WTC11 (cell line): ENCODE results near the gene TEX28. TPM values are rescaled to one million over a fixed set of nuclear protein-coding genes. Genes with fewer than 3 reads are reported as not detected.

Experiments used
- ATAC-seq: fragments of 200-7000 bp; cut with Tn5 transposase; 2 replicates; pipeline ENCODE4 v1.10.0; 2021; ENCODE audit warnings: mild to moderate bottlenecking, moderate library complexity
- CTCF ChIA-PET: fragments of 300-600 bp; sonication (Branson Sonifier 250); formaldehyde crosslinking; loops from one replicate; lab custom pipeline; 2021; ENCODE audit warnings: antibody characterized with exemption; lab: Charles Lee
- POLR2A ChIA-PET: fragments of 350-600 bp; sonication (Branson Sonifier 250); formaldehyde crosslinking; loops from one replicate; lab custom pipeline; 2021; ENCODE audit warnings: antibody characterized with exemption; lab: Charles Lee
- DNase-seq: peaks from one replicate; pipeline ENCODE4 v3.0.0; 2021; ENCODE audit warnings: low spot score
- H3K27ac Mint-ChIP-seq: 2 replicates; pipeline ENCODE4 v1.8.0; 2021; ENCODE audit warnings: mixed read lengths
- H3K27me3 Mint-ChIP-seq: 2 replicates; pipeline ENCODE4 v1.8.0; 2021; ENCODE audit warnings: low read depth, mild to moderate bottlenecking, moderate library complexity, mixed read lengths
- H3K36me3 Mint-ChIP-seq: 2 replicates; pipeline ENCODE4 v1.8.0; 2021; ENCODE audit warnings: mixed read lengths
- H3K4me1 Mint-ChIP-seq: 2 replicates; pipeline ENCODE4 v1.8.0; 2022; ENCODE audit warnings: mixed read lengths
- H3K4me3 Mint-ChIP-seq: 2 replicates; pipeline ENCODE4 v1.8.0; 2021; ENCODE audit warnings: mild to moderate bottlenecking, moderate library complexity, mixed read lengths
- H3K9me3 Mint-ChIP-seq: 2 replicates; pipeline ENCODE4 v1.8.0; 2021; ENCODE audit warnings: mixed read lengths
- ELF4 ChIP-seq: sonication (generic); formaldehyde crosslinking; IDR thresholded peaks from 2 replicates; pipeline ENCODE4 v1.8.1; 2022; ENCODE audit warnings: low read depth, mild to moderate bottlenecking, moderate library complexity, missing genetic modification reagents
- FOXK1 ChIP-seq: sonication (generic); formaldehyde crosslinking; IDR thresholded peaks from 2 replicates; pipeline ENCODE4 v1.8.0; 2022; ENCODE audit warnings: mild to moderate bottlenecking, moderate library complexity, missing genetic modification reagents
- JAZF1 ChIP-seq: fragments of 250-450 bp; sonication (Bioruptor Pico); IDR thresholded peaks from 2 replicates; pipeline ENCODE4 v1.9.0; 2021; ENCODE audit warnings: moderate library complexity, mild to moderate bottlenecking, inconsistent platforms
- MXD4 ChIP-seq: fragments of 250-450 bp; sonication (Bioruptor Pico); IDR thresholded peaks from 2 replicates; pipeline ENCODE4 v1.8.0; 2021; ENCODE audit warnings: mild to moderate bottlenecking, moderate library complexity, borderline replicate concordance
- NFE2L1 ChIP-seq: sonication (generic); formaldehyde crosslinking; IDR thresholded peaks from 2 replicates; pipeline ENCODE4 v1.8.1; 2023; ENCODE audit warnings: missing genetic modification reagents
- NR3C1 ChIP-seq: sonication (generic); formaldehyde crosslinking; conservative IDR thresholded peaks from 2 replicates; pipeline ENCODE4 v1.8.1; 2023; ENCODE audit warnings: low read depth, mild to moderate bottlenecking, missing genetic modification reagents
- PRRX2 ChIP-seq: fragments of 250-450 bp; sonication (Bioruptor Pico); IDR thresholded peaks from 2 replicates; pipeline ENCODE4 v1.8.0; 2021; ENCODE audit warnings: mild to moderate bottlenecking
- RORB ChIP-seq: fragments of 250-450 bp; sonication (Bioruptor Pico); IDR thresholded peaks from 2 replicates; pipeline ENCODE4 v1.9.0; 2021; ENCODE audit warnings: mild to moderate bottlenecking
- TEAD1 ChIP-seq: sonication (generic); formaldehyde crosslinking; IDR thresholded peaks from 2 replicates; pipeline ENCODE4 v1.8.0; 2022; ENCODE audit warnings: mild to moderate bottlenecking, missing genetic modification reagents
- ZNF232 ChIP-seq: sonication (generic); formaldehyde crosslinking; IDR thresholded peaks from 2 replicates; pipeline ENCODE4 v1.8.0; 2022; ENCODE audit warnings: mild to moderate bottlenecking, missing genetic modification reagents
- ZNF317 ChIP-seq: sonication (generic); formaldehyde crosslinking; IDR thresholded peaks from 2 replicates; pipeline ENCODE4 v1.8.1; 2023; ENCODE audit warnings: low read depth, mild to moderate bottlenecking, moderate library complexity, missing genetic modification reagents, borderline replicate concordance
- ZNF416 ChIP-seq: fragments of 250-450 bp; sonication (Bioruptor Pico); IDR thresholded peaks from 2 replicates; pipeline ENCODE4 v1.9.0; 2021; ENCODE audit warnings: mild to moderate bottlenecking, inconsistent platforms
- total RNA-seq: library from RNA; stranded (reverse); gene quantifications from 3 replicates; pipeline ENCODE4 v1.2.3, GENCODE V29; 2021
- TF ChIP-seq, protein P1 (sequence below): sonication (generic); formaldehyde crosslinking; IDR thresholded peaks from 2 replicates; pipeline ENCODE4 v1.8.0; 2022; ENCODE audit warnings: missing genetic modification reagents
- TF ChIP-seq, protein P2 (sequence below): sonication (generic); formaldehyde crosslinking; IDR thresholded peaks from 2 replicates; pipeline ENCODE4 v1.8.0; 2022; ENCODE audit warnings: mild to moderate bottlenecking, missing genetic modification reagents
- TF ChIP-seq, protein P3 (sequence below): fragments of 250-450 bp; sonication (Bioruptor Pico); IDR thresholded peaks from 2 replicates; pipeline ENCODE4 v2.1.2; 2022; ENCODE audit warnings: mild to moderate bottlenecking, moderate library complexity
- TF ChIP-seq, protein P4 (sequence below): sonication (generic); formaldehyde crosslinking; IDR thresholded peaks from 2 replicates; pipeline ENCODE4 v1.8.1; 2022; ENCODE audit warnings: mild to moderate bottlenecking, moderate library complexity, missing genetic modification reagents
- TF ChIP-seq, protein P5 (sequence below): fragments of 250-450 bp; sonication (Bioruptor Pico); IDR thresholded peaks from 2 replicates; pipeline ENCODE4 v1.8.0; 2021; ENCODE audit warnings: mild to moderate bottlenecking
- TF ChIP-seq, protein P6 (sequence below): sonication (generic); formaldehyde crosslinking; IDR thresholded peaks from 2 replicates; pipeline ENCODE4 v1.8.0; 2022; ENCODE audit warnings: mild to moderate bottlenecking, missing genetic modification reagents
- TF ChIP-seq, protein P7 (sequence below): fragments of 250-450 bp; sonication (Bioruptor Pico); conservative IDR thresholded peaks from 2 replicates; pipeline ENCODE4 v1.9.0; 2021; ENCODE audit warnings: mild to moderate bottlenecking

TEX28 gene
- total RNA-seq, 1 experiment from 2014 or later = not detected

DNA sequence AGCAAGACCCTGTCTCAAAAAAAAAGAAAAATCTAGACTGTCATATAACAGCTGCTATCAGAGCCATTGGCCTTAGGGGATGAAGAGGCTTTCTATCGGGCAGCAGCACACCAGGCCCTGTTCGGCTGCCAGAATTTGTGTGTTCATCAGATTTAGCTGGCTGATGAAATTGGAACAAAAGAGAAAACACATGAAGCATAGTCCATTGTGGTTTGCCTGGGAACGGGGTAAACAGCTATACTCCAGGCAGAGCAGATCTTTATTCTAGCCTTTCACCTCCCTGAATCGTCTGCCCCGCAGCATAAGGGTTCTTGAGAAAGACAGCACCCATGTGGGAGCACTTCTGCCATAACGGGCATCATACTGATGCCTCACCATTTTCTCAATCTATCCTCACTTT is 12.3 kb upstream of the TEX28 start (continued):
- TF ChIP-seq, protein P1, sequence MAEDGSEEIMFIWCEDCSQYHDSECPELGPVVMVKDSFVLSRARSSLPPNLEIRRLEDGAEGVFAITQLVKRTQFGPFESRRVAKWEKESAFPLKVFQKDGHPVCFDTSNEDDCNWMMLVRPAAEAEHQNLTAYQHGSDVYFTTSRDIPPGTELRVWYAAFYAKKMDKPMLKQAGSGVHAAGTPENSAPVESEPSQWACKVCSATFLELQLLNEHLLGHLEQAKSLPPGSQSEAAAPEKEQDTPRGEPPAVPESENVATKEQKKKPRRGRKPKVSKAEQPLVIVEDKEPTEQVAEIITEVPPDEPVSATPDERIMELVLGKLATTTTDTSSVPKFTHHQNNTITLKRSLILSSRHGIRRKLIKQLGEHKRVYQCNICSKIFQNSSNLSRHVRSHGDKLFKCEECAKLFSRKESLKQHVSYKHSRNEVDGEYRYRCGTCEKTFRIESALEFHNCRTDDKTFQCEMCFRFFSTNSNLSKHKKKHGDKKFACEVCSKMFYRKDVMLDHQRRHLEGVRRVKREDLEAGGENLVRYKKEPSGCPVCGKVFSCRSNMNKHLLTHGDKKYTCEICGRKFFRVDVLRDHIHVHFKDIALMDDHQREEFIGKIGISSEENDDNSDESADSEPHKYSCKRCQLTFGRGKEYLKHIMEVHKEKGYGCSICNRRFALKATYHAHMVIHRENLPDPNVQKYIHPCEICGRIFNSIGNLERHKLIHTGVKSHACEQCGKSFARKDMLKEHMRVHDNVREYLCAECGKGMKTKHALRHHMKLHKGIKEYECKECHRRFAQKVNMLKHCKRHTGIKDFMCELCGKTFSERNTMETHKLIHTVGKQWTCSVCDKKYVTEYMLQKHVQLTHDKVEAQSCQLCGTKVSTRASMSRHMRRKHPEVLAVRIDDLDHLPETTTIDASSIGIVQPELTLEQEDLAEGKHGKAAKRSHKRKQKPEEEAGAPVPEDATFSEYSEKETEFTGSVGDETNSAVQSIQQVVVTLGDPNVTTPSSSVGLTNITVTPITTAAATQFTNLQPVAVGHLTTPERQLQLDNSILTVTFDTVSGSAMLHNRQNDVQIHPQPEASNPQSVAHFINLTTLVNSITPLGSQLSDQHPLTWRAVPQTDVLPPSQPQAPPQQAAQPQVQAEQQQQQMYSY = no peak

DNA sequence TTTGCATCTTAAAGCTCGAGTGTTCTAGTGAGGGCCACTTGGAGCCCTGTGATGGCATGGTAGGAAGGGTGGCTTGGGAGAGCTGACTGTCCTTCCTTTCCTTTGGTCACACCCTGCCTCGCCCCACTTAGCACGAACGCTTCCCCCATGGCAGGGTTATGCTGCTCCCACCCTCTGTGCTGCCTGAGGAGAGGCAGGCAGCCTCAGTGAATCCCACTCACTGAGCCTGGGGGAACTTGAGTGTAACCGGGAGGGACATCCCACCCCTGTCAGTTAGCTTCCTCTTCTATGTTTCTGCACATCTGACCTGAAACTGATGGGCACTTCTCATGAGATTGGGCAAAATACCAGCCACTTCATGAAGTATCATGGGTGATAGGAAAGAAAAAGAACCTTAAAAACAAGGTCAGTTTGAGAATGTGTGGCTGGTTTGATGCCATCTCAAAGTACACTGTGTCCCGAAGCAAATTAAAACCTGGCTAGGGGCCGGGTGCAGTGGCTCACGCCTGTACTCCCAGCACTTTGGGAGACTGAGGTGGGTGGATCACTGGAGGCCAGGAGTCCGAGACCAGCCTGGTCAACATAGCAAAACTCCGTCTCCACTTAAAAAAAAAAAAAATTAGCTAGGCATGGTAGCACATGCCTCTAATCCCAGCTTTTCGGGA is 10.7 kb upstream of the TEX28 start:
- ATAC-seq (no peak), DNase-seq (no peak)
- no peaks in the 10 kb centered on the region for H3K9me3 Mint-ChIP-seq
- no peak overlapping the region for H3K27ac Mint-ChIP-seq
- peaks cover 3% of the 10 kb centered on the region for H3K4me1 Mint-ChIP-seq
- H3K27me3 Mint-ChIP-seq = no peaks in the 10 kb centered on the region; the same call in 1 of the 2 replicates
- H3K4me3 Mint-ChIP-seq = no peak overlapping the region
- CTCF ChIA-PET = interaction anchor here (1.5 kb wide), 1 partner anchor 11 kb away, joined by 5 read pairs; no protein-coding TSS in a partner anchor
- no peak for TF ChIP-seq ELF4 (CRISPR knock-in tag)
- TF ChIP-seq FOXK1 (CRISPR knock-in tag) = no peak
- TF ChIP-seq RORB (CRISPR knock-in tag) = no peak
- TF ChIP-seq, protein P2, sequence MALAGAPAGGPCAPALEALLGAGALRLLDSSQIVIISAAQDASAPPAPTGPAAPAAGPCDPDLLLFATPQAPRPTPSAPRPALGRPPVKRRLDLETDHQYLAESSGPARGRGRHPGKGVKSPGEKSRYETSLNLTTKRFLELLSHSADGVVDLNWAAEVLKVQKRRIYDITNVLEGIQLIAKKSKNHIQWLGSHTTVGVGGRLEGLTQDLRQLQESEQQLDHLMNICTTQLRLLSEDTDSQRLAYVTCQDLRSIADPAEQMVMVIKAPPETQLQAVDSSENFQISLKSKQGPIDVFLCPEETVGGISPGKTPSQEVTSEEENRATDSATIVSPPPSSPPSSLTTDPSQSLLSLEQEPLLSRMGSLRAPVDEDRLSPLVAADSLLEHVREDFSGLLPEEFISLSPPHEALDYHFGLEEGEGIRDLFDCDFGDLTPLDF = no peak
- no peak for TF ChIP-seq TEAD1
- TF ChIP-seq, protein P3, sequence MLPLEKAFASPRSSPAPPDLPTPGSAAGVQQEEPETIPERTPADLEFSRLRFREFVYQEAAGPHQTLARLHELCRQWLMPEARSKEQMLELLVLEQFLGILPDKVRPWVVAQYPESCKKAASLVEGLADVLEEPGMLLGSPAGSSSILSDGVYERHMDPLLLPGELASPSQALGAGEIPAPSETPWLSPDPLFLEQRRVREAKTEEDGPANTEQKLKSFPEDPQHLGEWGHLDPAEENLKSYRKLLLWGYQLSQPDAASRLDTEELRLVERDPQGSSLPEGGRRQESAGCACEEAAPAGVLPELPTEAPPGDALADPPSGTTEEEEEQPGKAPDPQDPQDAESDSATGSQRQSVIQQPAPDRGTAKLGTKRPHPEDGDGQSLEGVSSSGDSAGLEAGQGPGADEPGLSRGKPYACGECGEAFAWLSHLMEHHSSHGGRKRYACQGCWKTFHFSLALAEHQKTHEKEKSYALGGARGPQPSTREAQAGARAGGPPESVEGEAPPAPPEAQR (CRISPR knock-in tag) = no peak
- TF ChIP-seq JAZF1 (CRISPR knock-in tag) = no peak
- TF ChIP-seq, protein P4, sequence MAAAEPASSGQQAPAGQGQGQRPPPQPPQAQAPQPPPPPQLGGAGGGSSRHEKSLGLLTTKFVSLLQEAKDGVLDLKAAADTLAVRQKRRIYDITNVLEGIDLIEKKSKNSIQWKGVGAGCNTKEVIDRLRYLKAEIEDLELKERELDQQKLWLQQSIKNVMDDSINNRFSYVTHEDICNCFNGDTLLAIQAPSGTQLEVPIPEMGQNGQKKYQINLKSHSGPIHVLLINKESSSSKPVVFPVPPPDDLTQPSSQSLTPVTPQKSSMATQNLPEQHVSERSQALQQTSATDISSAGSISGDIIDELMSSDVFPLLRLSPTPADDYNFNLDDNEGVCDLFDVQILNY = no peak
- TF ChIP-seq MXD4 (CRISPR knock-in tag) = no peak
- no peak for TF ChIP-seq PRRX2 (CRISPR knock-in tag)
- no peak for TF ChIP-seq NFE2L1
- no peak for TF ChIP-seq NR3C1 (CRISPR knock-in tag)
- POLR2A ChIA-PET = no interaction called here
- H3K36me3 Mint-ChIP-seq = no peaks in the 10 kb centered on the region

DNA sequence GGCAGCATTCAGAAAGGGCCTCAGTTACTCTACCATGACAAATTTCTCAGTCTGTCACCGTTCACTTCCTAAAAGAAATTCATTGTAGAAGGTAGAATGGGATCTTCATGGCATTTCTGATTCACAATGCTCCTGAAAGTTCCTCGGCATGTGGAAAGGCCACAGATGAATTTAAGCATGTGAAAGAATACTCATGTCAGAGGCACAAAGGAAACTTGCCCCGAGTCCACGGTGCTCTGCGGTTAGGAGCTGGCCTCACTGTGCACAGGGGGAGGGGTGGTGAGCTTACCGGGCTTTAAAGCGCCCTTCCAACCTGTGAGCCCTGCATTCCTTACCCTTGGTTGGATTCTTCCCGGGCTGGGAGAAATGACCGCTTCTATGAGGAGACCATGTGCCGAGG is 9.9 kb upstream of the TEX28 start:
- DNase-seq (no peak), ATAC-seq (no peak)
- ChIA-PET CTCF (interaction anchor here (1.5 kb wide), 1 partner anchor 12 kb away, joined by 5 read pairs; no protein-coding TSS in a partner anchor), POLR2A (no interaction called here)
- H3K36me3 Mint-ChIP-seq = no peaks in the 10 kb centered on the region
- H3K4me3 Mint-ChIP-seq = no peak overlapping the region
- H3K27ac Mint-ChIP-seq = no peak overlapping the region
- no peaks in the 10 kb centered on the region; the same call in 1 of the 2 replicates for H3K27me3 Mint-ChIP-seq
- H3K9me3 Mint-ChIP-seq = no peaks in the 10 kb centered on the region
- peaks cover 3% of the 10 kb centered on the region for H3K4me1 Mint-ChIP-seq
- TF ChIP-seq ZNF317 = no peak
- TF ChIP-seq, protein P5, sequence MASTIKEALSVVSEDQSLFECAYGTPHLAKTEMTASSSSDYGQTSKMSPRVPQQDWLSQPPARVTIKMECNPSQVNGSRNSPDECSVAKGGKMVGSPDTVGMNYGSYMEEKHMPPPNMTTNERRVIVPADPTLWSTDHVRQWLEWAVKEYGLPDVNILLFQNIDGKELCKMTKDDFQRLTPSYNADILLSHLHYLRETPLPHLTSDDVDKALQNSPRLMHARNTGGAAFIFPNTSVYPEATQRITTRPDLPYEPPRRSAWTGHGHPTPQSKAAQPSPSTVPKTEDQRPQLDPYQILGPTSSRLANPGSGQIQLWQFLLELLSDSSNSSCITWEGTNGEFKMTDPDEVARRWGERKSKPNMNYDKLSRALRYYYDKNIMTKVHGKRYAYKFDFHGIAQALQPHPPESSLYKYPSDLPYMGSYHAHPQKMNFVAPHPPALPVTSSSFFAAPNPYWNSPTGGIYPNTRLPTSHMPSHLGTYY = no peak
- TF ChIP-seq, protein P6, sequence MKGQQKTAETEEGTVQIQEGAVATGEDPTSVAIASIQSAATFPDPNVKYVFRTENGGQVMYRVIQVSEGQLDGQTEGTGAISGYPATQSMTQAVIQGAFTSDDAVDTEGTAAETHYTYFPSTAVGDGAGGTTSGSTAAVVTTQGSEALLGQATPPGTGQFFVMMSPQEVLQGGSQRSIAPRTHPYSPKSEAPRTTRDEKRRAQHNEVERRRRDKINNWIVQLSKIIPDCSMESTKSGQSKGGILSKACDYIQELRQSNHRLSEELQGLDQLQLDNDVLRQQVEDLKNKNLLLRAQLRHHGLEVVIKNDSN (CRISPR knock-in tag) = no peak
- no peak for TF ChIP-seq ZNF416
- TF ChIP-seq, protein P7, sequence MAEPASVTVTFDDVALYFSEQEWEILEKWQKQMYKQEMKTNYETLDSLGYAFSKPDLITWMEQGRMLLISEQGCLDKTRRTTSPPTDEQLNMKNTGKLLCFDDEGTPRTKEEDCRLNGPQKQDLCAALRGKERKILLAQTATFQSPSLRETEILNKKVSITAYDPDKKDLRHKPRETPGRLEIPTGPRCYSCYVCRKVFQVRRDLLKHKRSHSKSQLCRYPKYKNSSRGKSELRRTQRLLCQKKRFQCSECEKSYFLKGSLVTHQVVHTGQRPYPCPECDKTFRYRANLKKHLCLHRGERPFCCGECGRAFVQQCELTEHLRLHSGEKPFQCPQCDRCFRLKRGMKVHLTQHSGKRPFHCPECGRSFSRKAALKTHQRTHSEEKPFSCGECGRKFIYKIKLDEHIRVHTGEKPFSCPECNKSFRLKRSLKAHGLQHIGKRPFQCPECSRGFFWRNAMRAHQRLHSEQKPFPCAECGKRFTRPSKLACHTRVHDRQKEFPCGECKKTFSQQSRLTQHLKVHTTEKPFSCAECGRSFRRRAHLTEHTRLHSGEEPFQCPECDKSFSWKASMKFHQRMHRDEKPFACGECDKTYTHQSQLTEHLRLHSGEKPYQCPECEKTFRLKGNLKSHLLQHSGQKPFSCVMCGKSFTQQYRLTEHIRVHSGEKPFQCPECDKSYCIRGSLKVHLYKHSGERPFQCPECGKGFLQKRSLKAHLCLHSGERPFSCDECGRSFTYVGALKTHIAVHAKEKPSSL (CRISPR knock-in tag) = no peak
- no peak for TF ChIP-seq ZNF232 (CRISPR knock-in tag)
